Immature natural killer cell (primary cell): ENCODE data around the gene TRAPPC3L. TPM values are rescaled to one million over a fixed set of nuclear protein-coding genes. Genes with fewer than 3 reads are reported as not detected.

Source experiments
- DNase-seq, 3 donors: peaks; one replicate each; pipeline ENCODE4 v3.0.0; 2022; ENCODE audit warnings: mixed read lengths in 1 of 3
- H3K27ac Mint-ChIP-seq, 6 donors: one replicate each; pipeline ENCODE4 v1.8.0; 2020; ENCODE audit warnings: mixed read lengths in 6 of 6, mild to moderate bottlenecking in 5 of 6, inconsistent platforms in 4 of 6, moderate library complexity in 3 of 6
- H3K27me3 Mint-ChIP-seq, 3 donors: one replicate each; pipeline ENCODE4 v1.8.0; 2020 to 2021; ENCODE audit warnings: low read depth in 3 of 3, mild to moderate bottlenecking in 3 of 3, mixed read lengths in 3 of 3, moderate library complexity in 3 of 3, inconsistent platforms in 1 of 3
- H3K36me3 Mint-ChIP-seq, 3 donors: one replicate each; pipeline ENCODE4 v1.8.0; 2020; ENCODE audit warnings: mixed read lengths in 3 of 3, inconsistent platforms in 2 of 3, mild to moderate bottlenecking in 2 of 3
- H3K4me1 Mint-ChIP-seq, 2 donors: one replicate each; pipeline ENCODE4 v1.8.0; 2020; ENCODE audit warnings: inconsistent platforms in 2 of 2, mild to moderate bottlenecking in 2 of 2, mixed read lengths in 2 of 2, moderate library complexity in 1 of 2
- H3K4me3 Mint-ChIP-seq, 5 donors: one replicate each; pipeline ENCODE4 v1.8.0; 2020; ENCODE audit warnings: mild to moderate bottlenecking in 5 of 5, mixed read lengths in 5 of 5, inconsistent platforms in 3 of 5, moderate library complexity in 3 of 5
- H3K9me3 Mint-ChIP-seq, 6 donors: one replicate each; pipeline ENCODE4 v1.8.0; 2020; ENCODE audit warnings: mild to moderate bottlenecking in 6 of 6, mixed read lengths in 6 of 6, inconsistent platforms in 4 of 6, moderate library complexity in 3 of 6
- polyA plus RNA-seq, 3 donors: library from polyadenylated mRNA; unstranded; fragments of 300-500 nt; fragmentation: Illumina TruSeq; gene quantifications; one replicate each; pipeline ENCODE4 v1.2.3, GENCODE V29; 2021

The TRAPPC3L gene
- polyA plus RNA-seq, 3 donors from 2014 or later = 0.18 to 0.20 TPM; not detected in 1

- Mint-ChIP-seq H3K9me3 (peaks cover 0 to 2% (median 0%) of the 10 kb centered on the region in 6 donors), H3K4me1 (peaks cover 18 to 36% of the 10 kb centered on the region in 2 donors), H3K27ac (no peak overlapping the region), H3K4me3 (no peak overlapping the region), H3K36me3 (no peaks in the 10 kb centered on the region), H3K27me3 (peaks cover 0 to 5% (median 2%) of the 10 kb centered on the region in 3 donors)
- DNase-seq = no peak
Measured at GRCh38 chr6:116447052-116447451, 98.4 kb downstream of the TRAPPC3L start.

- Mint-ChIP-seq H3K27me3 (peaks cover 0 to 5% (median 3%) of the 10 kb centered on the region in 3 donors), H3K4me1 (peaks cover 18 to 34% of the 10 kb centered on the region in 2 donors), H3K9me3 (peaks cover 0 to 2% (median 0%) of the 10 kb centered on the region in 6 donors), H3K27ac (no peak overlapping the region), H3K4me3 (no peak overlapping the region), H3K36me3 (no peaks in the 10 kb centered on the region)
- DNase-seq = no peak
Measured at GRCh38 chr6:116446399-116446798, 99.1 kb downstream of the TRAPPC3L start.

- peak; percentile 21 to 48 (median 25) for DNase-seq
- H3K27me3 Mint-ChIP-seq = peaks cover 0 to 5% (median 3%) of the 10 kb centered on the region in 3 donors
- no peaks in the 10 kb centered on the region for H3K36me3 Mint-ChIP-seq
- peaks cover 18 to 32% of the 10 kb centered on the region in 2 donors for H3K4me1 Mint-ChIP-seq
- peak overlapping the region in 2 of 6 donors; percentile 23 for H3K27ac Mint-ChIP-seq
- H3K9me3 Mint-ChIP-seq = peaks cover 0 to under 1% (median 0%) of the 10 kb centered on the region in 6 donors
- H3K4me3 Mint-ChIP-seq = peak overlapping the region in 3 of 5 donors; percentile 1 to 34 (median 18)
Measured at GRCh38 chr6:116445102-116445501, 100.4 kb downstream of the TRAPPC3L start.

Other genes with a start within 250 kb of the TRAPPC3L start
- 1 to 10 TPM; 2.6 to 3.9 (median 3.2) TPM for gene DSE, start 174.7 kb downstream of the TRAPPC3L start, polyA plus RNA-seq
- 100 to 1,000 TPM in 2 of 3 donors, 10 to 100 TPM in 1; 26.5 to 107 (median 103) TPM for gene CALHM6, start 84.3 kb downstream of the TRAPPC3L start, polyA plus RNA-seq
- gene CALHM5, start 34.0 kb downstream of the TRAPPC3L start, polyA plus RNA-seq = not detected
- gene CALHM4, start 8.1 kb upstream of the TRAPPC3L start, polyA plus RNA-seq = not detected
- gene RWDD1, start 25.8 kb upstream of the TRAPPC3L start, polyA plus RNA-seq = 10 to 100 TPM; 69.1 to 87.3 (median 70.4) TPM
- gene RSPH4A, start 70.8 kb upstream of the TRAPPC3L start, polyA plus RNA-seq = under 1 TPM in 1 of 3 donors, not detected in 2; 0.11 TPM
- gene ZUP1, start 123.1 kb upstream of the TRAPPC3L start, polyA plus RNA-seq = 1 to 10 TPM; 4.2 to 8.5 (median 4.6) TPM
- 10 to 100 TPM in 1 of 3 donors, 1 to 10 TPM in 2; 5.7 to 19.0 (median 8.4) TPM for gene KPNA5, start 135.5 kb upstream of the TRAPPC3L start, polyA plus RNA-seq
- gene FAM162B, start 220.0 kb upstream of the TRAPPC3L start, polyA plus RNA-seq = not detected